WTC11 (cell line): ENCODE data around the gene ZFAND3.

ENCODE experiments used
- MAX ChIP-seq: sonication (generic); formaldehyde crosslinking; IDR thresholded peaks from 2 replicates; pipeline ENCODE4 v1.8.0; 2022; ENCODE audit warnings: mild to moderate bottlenecking, missing genetic modification reagents
- USF2 ChIP-seq: sonication (generic); formaldehyde crosslinking; IDR thresholded peaks from 2 replicates; pipeline ENCODE4 v1.8.1; 2023; ENCODE audit warnings: mild to moderate bottlenecking, missing genetic modification reagents, moderate library complexity

GRCh38 chr6:37920667-37921066, 101.1 kb downstream of the ZFAND3 start:
- TF ChIP-seq MAX (CRISPR knock-in tag), result no peak
- no peak for TF ChIP-seq USF2 (CRISPR knock-in tag)
